ENCODE results near the gene SYTL3.

SYTL3 gene

GRCh38 chr6:158807515-158808441 is 157.9 kb downstream of the SYTL3 start:
- TF ChIP-seq POLR2AphosphoS5 (IDR thresholded peaks at IDR 0.05; ENCODE audit: low read depth, low read length) = peak; percentile 53; the same call in 1 of the 2 replicates
- no peak for TF ChIP-seq TAF1 (IDR thresholded peaks at IDR 0.05; ENCODE audit: borderline replicate concordance, low read depth, low read length)
- TF ChIP-seq POLR2A (IDR thresholded peaks at IDR 0.05; ENCODE audit: low read depth, low read length) = peak; percentile 47; the same call in 1 of the 2 replicates
- DNase-seq (ENCODE audit: insufficient read length) = no peak
- FAIRE-seq = peak; percentile 60

- FAIRE-seq (no peak), DNase-seq (ENCODE audit: insufficient read length) (no peak)
- TF ChIP-seq TAF1 (IDR thresholded peaks at IDR 0.05; ENCODE audit: borderline replicate concordance, low read depth, low read length) (no peak), POLR2A (IDR thresholded peaks at IDR 0.05; ENCODE audit: low read depth, low read length) (no peak), POLR2AphosphoS5 (IDR thresholded peaks at IDR 0.05; ENCODE audit: low read depth, low read length) (no peak)
Observed at GRCh38 chr6:158808442-158808833, 158.6 kb downstream of the SYTL3 start.

- no peak for DNase-seq (ENCODE audit: insufficient read length)
- FAIRE-seq = peak; percentile 78
- TF ChIP-seq POLR2A (IDR thresholded peaks at IDR 0.05; ENCODE audit: low read depth, low read length) (no peak), POLR2AphosphoS5 (IDR thresholded peaks at IDR 0.05; ENCODE audit: low read depth, low read length) (0 out of 2 replicates have a peak, but pooled peaks have one; percentile 20)
Observed at GRCh38 chr6:158808941-158809678, 159.3 kb downstream of the SYTL3 start.

GRCh38 chr6:158810155-158811095 is 160.6 kb downstream of the SYTL3 start:
- DNase-seq (ENCODE audit: insufficient read length) = no peak
- peak; percentile 54 for FAIRE-seq
- TF ChIP-seq TAF1 (IDR thresholded peaks at IDR 0.05; ENCODE audit: borderline replicate concordance, low read depth, low read length) (no peak), POLR2A (IDR thresholded peaks at IDR 0.05; ENCODE audit: low read depth, low read length) (0 out of 2 replicates have a peak, but pooled peaks have one; percentile 23)

GRCh38 chr6:158812611-158813010 is 162.8 kb downstream of the SYTL3 start:
- FAIRE-seq (no peak), DNase-seq (ENCODE audit: insufficient read length) (no peak)
- TF ChIP-seq POLR2A (IDR thresholded peaks at IDR 0.05; ENCODE audit: low read depth, low read length) = no peak
- no peak for TF ChIP-seq TAF1 (IDR thresholded peaks at IDR 0.05; ENCODE audit: borderline replicate concordance, low read depth, low read length)
- TF ChIP-seq POLR2AphosphoS5 (IDR thresholded peaks at IDR 0.05; ENCODE audit: low read depth, low read length) = no peak

GRCh38 chr6:158813032-158813431 is 163.2 kb downstream of the SYTL3 start:
- TF ChIP-seq POLR2AphosphoS5 (IDR thresholded peaks at IDR 0.05; ENCODE audit: low read depth, low read length) (peak; percentile 86), TAF1 (IDR thresholded peaks at IDR 0.05; ENCODE audit: borderline replicate concordance, low read depth, low read length) (no peak), POLR2A (IDR thresholded peaks at IDR 0.05; ENCODE audit: low read depth, low read length) (no peak)
- FAIRE-seq (peak; percentile 70), DNase-seq (ENCODE audit: insufficient read length) (no peak)

All from GM12892 (cell line).